ENCODE data around the gene NAP1L4. TPM values are rescaled to one million over a fixed set of nuclear protein-coding genes. Genes with fewer than 3 reads are reported as not detected.

The NAP1L4 gene
- total RNA-seq, 1 donor, result 121 TPM

DNA sequence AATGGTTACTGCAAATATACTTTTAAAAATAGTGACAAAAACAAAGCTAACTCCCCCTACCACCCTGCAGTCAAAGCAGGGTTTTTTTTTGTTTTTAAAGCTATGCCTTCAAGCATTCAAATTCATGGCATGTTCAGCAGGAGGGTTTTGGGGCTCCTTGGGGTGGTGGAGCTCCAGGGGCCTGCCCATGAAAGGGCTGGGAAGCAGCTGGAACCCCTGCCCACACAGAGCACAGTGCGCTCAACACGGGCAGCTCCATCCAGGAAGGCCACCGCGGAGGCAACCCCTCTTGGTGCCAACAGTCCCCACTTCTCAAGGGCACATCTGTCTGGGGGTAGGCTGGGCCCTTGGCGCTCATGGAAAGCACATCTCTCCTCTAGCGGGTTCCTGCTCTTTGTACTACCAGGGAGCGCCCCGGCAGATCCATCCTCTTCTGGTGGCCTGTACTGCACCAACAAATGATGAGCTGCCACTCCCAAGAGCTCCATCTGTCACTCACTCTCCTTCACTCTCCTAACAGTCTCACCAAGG lies 46.3 kb downstream of the NAP1L4 start:
- no peak for DNase-seq (ENCODE audit: low read depth)
- no peak for TF ChIP-seq CTCF (IDR thresholded peaks at IDR 0.05; ENCODE audit: insufficient read depth, low read depth, low read length)
- H3K4me3 ChIP-seq (ENCODE audit: low read depth, low read length), result peak overlapping the region; percentile 9

- peak overlapping the region; percentile 53 for H3K4me3 ChIP-seq (ENCODE audit: low read depth, low read length)
- peak; percentile 95 for DNase-seq (ENCODE audit: low read depth)
- TF ChIP-seq CTCF (IDR thresholded peaks at IDR 0.05; ENCODE audit: insufficient read depth, low read depth, low read length), result no peak
These were observed 46.9 kb downstream of the NAP1L4 start for GRCh38 chr11:2945031-2945756.

GRCh38 chr11:2944530-2944929 lies 47.6 kb downstream of the NAP1L4 start:
- no peak overlapping the region for H3K4me3 ChIP-seq (ENCODE audit: low read depth, low read length)
- TF ChIP-seq CTCF (IDR thresholded peaks at IDR 0.05; ENCODE audit: insufficient read depth, low read depth, low read length), result no peak
- DNase-seq (ENCODE audit: low read depth), result no peak

DNA sequence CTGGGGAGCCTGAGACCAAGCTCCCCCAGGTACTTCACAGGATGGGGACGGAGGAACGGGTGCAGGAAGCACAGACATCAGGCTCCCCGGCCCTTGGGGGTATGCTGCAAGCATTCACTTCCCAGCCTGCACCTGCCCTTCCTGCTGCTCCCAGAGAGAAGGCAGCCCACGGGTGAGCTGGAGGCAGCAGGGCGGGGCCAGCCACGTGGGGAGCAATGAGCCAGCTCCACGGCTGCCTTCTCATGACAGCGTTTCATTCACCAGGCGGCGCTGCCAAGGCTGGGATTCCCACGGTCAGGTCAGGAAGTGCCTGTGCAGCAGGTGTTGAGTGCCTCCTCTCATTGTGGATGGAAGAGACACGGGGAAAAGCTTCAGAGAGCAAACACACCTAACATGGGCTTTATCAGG lies 48.4 kb downstream of the NAP1L4 start:
- no peak overlapping the region for H3K4me3 ChIP-seq (ENCODE audit: low read depth, low read length)
- TF ChIP-seq CTCF (IDR thresholded peaks at IDR 0.05; ENCODE audit: insufficient read depth, low read depth, low read length), result no peak
- no peak for DNase-seq (ENCODE audit: low read depth)

DNA sequence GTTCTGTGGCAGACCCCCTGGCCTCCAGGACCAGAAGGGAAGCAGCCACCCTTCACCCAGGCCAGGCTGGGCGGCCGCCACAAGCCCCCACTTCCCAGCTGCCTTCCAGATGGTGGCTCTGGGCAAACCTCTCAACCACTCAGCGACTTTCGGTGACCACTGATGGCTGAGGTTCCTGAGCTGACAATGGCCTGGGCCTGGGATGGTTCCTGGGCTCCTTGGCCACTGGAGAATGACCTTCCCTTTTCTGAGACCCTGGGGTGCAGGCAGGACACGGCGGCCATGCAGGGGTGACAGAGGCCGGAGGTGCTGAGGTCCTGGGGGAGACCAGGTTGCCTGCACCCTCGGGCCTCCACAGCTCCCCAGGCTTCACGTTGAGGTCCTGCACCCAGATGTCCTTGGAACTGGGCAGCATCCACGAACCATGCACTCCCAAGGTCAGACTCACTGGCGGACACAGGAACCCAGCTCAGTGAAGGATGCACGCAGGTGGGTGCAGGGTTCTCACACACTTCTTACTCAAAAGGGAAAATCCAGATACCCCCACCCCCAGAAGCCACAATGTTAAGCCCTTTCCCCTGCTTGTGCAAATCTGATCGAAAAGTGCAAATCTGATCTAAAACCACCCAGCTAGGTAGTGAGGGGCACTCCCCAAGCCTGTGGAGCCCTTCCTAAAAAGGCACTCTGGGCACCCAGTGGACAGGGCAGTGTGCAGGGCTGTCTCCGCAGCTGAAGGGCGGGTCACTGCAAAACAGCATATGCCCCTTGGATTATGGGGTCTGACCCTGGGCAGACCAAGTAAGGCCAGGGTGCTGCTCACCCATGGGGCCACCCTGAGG lies 49.0 kb downstream of the NAP1L4 start:
- no peak overlapping the region for H3K4me3 ChIP-seq (ENCODE audit: low read depth, low read length)
- DNase-seq (ENCODE audit: low read depth), result no peak
- no peak for TF ChIP-seq CTCF (IDR thresholded peaks at IDR 0.05; ENCODE audit: insufficient read depth, low read depth, low read length)

GRCh38 chr11:2942447-2942846 lies 49.7 kb downstream of the NAP1L4 start:
- H3K4me3 ChIP-seq (ENCODE audit: low read depth, low read length), result no peak overlapping the region
- DNase-seq (ENCODE audit: low read depth), result no peak
- no peak for TF ChIP-seq CTCF (IDR thresholded peaks at IDR 0.05; ENCODE audit: insufficient read depth, low read depth, low read length)

All from fibroblast of villous mesenchyme (primary cell).